ENCODE data around the gene FAM107B. TPM values are rescaled to one million over a fixed set of nuclear protein-coding genes. Genes with fewer than 3 reads are reported as not detected.

FAM107B gene
- total RNA-seq, 1 experiment from 2014 or later: 41.6 TPM

- TF ChIP-seq CTCF (IDR thresholded peaks at IDR 0.05 in 2 of 3, conservative IDR thresholded peaks at IDR 0.05 in 1 of 3; ENCODE audit: borderline replicate concordance in 1 of 3, insufficient read depth in 1 of 3, low read depth in 2 of 3, low read length in 2 of 3): no peak
Observed at GRCh38 chr10:14566498-14566897, 208.2 kb downstream of the FAM107B start (continued).

DNA sequence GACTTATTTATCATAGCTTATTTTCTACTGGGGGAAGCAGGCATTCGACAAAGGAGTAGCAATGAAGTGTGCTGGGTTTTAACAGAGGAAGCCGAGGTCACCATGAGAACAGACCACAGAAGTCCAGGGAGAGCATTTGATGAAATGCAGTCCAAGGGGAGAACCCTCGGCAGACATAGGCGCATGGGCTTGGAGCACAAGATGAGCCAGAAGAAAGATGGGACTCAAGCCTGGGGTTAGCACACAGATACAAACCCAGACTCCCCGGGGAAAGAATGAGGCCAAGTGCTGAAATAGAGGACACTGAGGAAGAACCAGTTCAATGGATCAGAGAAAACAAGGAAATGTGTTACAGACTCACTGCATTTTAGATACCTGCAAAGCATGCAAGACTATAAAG is 209.5 kb downstream of the FAM107B start:
- no TSS peak for BruUV-seq (replicated peaks)
- Histone ChIP-seq H3K79me2 (ENCODE audit: insufficient read depth, low read length) (no peaks in the 10 kb centered on the region), H4K20me1 (ENCODE audit: insufficient read depth) (no peaks in the 10 kb centered on the region), H3K4me2 (ENCODE audit: low read length) (no peak overlapping the region), H3K27me3 (ENCODE audit: insufficient read depth, low read length) (no peaks in the 10 kb centered on the region), H3K9me2 (ENCODE audit: insufficient read depth) (no peaks in the 10 kb centered on the region), H3K9ac (ENCODE audit: low read length) (no peak overlapping the region), H3K4me3 (replicated peaks in 1 of 2; ENCODE audit: low read depth in 1 of 2, low read length in 2 of 2) (no peak overlapping the region), H3K9me3 (ENCODE audit: control insufficient read depth in 1 of 2, insufficient read depth in 1 of 2, low read depth in 1 of 2, low read length in 2 of 2) (no peaks in the 10 kb centered on the region), H3K27ac (ENCODE audit: low read depth, low read length) (no peak overlapping the region), H3K4me1 (ENCODE audit: control insufficient read depth in 1 of 2, insufficient read depth in 2 of 2, low read length in 2 of 2) (peaks cover 0 to 5% of the 10 kb centered on the region in 2 experiments; a peak in 1 of 4 replicates), H2AFZ (ENCODE audit: low read depth, low read length, poor library complexity, severe bottlenecking) (no peak overlapping the region), H3K36me3 (ENCODE audit: control insufficient read depth in 1 of 2, insufficient read depth in 2 of 2, low read length in 2 of 2) (peaks cover 0 to 3% of the 10 kb centered on the region in 2 experiments; a peak in 1 of 4 replicates)
- RAD21 ChIA-PET (ENCODE audit: low non-redundant PET in 1 of 2, low total read pairs in 2 of 2, uncharacterized antibody in 2 of 2, unreplicated experiment in 2 of 2): no interaction called here
- CTCF ChIA-PET: no interaction called here
- TF ChIP-seq POLR2A (IDR thresholded peaks at IDR 0.05; ENCODE audit: borderline replicate concordance, extremely low read depth, insufficient read depth, insufficient read length) (no peak), TCF7L2 (IDR thresholded peaks at IDR 0.05; ENCODE audit: borderline replicate concordance, extremely low read depth, insufficient read depth, insufficient read length) (no peak), ZFX (IDR thresholded peaks at IDR 0.05) (no peak), ATF3 (IDR thresholded peaks at IDR 0.05) (no peak), JUND (IDR thresholded peaks at IDR 0.05) (no peak), POLR2AphosphoS5 (IDR thresholded peaks at IDR 0.05; ENCODE audit: low read depth, low read length) (no peak)
- POLR2A ChIA-PET: no interaction called here
- intact Hi-C loops (cut with micrococcal nuclease): no loop called here
- ATAC-seq: no peak
- no peak for DNase-seq (ENCODE audit: low read depth, low spot score)
